Ectodermal cell (in vitro differentiated cells): ENCODE data around the gene SMYD1.

Experiments used
- H3K27ac ChIP-seq: 2 replicates; pipeline ENCODE4 v1.7.0; 2013; ENCODE audit warnings: mild to moderate bottlenecking, low read depth, low read length; ENCODE audit not compliant: insufficient read depth, poor library complexity, severe bottlenecking
- H3K27me3 ChIP-seq: 2 replicates; pipeline ENCODE4 v1.7.0; 2013; ENCODE audit warnings: mild to moderate bottlenecking, low read length; ENCODE audit not compliant: insufficient read depth, control insufficient read depth, poor library complexity, severe bottlenecking
- H3K36me3 ChIP-seq: one replicate; pipeline ENCODE4 v1.7.0; 2013; ENCODE audit warnings: low read length; ENCODE audit not compliant: control insufficient read depth, insufficient read depth
- H3K4me1 ChIP-seq: one replicate; pipeline ENCODE4 v1.7.0; 2013; ENCODE audit warnings: low read length; ENCODE audit not compliant: control insufficient read depth, insufficient read depth
- H3K4me3 ChIP-seq: 2 replicates; pipeline ENCODE4 v1.7.0; 2013; ENCODE audit warnings: low read depth, low read length, control low read depth; ENCODE audit not compliant: insufficient read depth
- H3K9me3 ChIP-seq: 2 replicates; pipeline ENCODE4 v1.7.0; 2013; ENCODE audit warnings: mild to moderate bottlenecking, low read length, moderate library complexity; ENCODE audit not compliant: control insufficient read depth
- WGBS, 2 experiments: methylation state at CpG; one replicate each; pipeline ENCODE4 v1.1.7; 2013; ENCODE audit warnings: missing lambda C conversion rate in 2 of 2; 5-methylcytosine and 5-hydroxymethylcytosine counted together

SMYD1 gene

GRCh38 chr2:88055371-88056128 is 12.1 kb upstream of the SMYD1 start, which contains the start of gene KRCC1:
Gene KRCC1 (minus strand): TSS chr2:88055783. CDS start chr2:88028563, 27,220 bp downstream.
- Histone ChIP-seq H3K4me3 (peak within 1 kb of the TSS; percentile 91), H3K36me3 (no peaks in the 10 kb centered on the region), H3K9me3 (no peaks in the 10 kb centered on the region), H3K4me1 (peaks cover 10% of the 10 kb centered on the region), H3K27me3 (no peaks in the 10 kb centered on the region), H3K27ac (peak within 1 kb of the TSS; percentile 70)
- WGBS, 2 experiments, result 0 to 1% methylated on average over 75 to 77 of the region's 77 CpGs

GRCh38 chr2:88057437-88057844 is 10.2 kb upstream of the SMYD1 start:
- Histone ChIP-seq H3K27ac (no peak overlapping the region), H3K9me3 (no peaks in the 10 kb centered on the region), H3K27me3 (no peaks in the 10 kb centered on the region), H3K36me3 (no peaks in the 10 kb centered on the region), H3K4me1 (peaks cover 10% of the 10 kb centered on the region), H3K4me3 (no peak overlapping the region)
- WGBS, 2 experiments, result 77 to 78% methylated on average over 4 of the region's 4 CpGs

GRCh38 chr2:88058191-88058590 is 9.4 kb upstream of the SMYD1 start:
- WGBS, 2 experiments, result 91 to 93% methylated on average over 5 of the region's 5 CpGs
- no peaks in the 10 kb centered on the region for H3K36me3 ChIP-seq

GRCh38 chr2:88059979-88060906 is 7.4 kb upstream of the SMYD1 start:
- Histone ChIP-seq H3K4me1 (no peaks in the 10 kb centered on the region), H3K27me3 (no peaks in the 10 kb centered on the region), H3K36me3 (no peaks in the 10 kb centered on the region), H3K4me3 (no peak overlapping the region), H3K9me3 (no peaks in the 10 kb centered on the region), H3K27ac (no peak overlapping the region)
- WGBS, 2 experiments, result 65 to 66% methylated on average over 5 of the region's 5 CpGs

More at GRCh38 chr2:88058191-88058590, 9.4 kb upstream of the SMYD1 start:
- Histone ChIP-seq H3K4me1 (peaks cover 8% of the 10 kb centered on the region), H3K27me3 (no peaks in the 10 kb centered on the region), H3K27ac (no peak overlapping the region), H3K9me3 (no peaks in the 10 kb centered on the region), H3K4me3 (no peak overlapping the region)

GRCh38 chr2:88060907-88061275 is 6.7 kb upstream of the SMYD1 start:
- Histone ChIP-seq H3K36me3 (no peaks in the 10 kb centered on the region), H3K27me3 (no peaks in the 10 kb centered on the region), H3K9me3 (no peaks in the 10 kb centered on the region), H3K27ac (no peak overlapping the region), H3K4me3 (no peak overlapping the region), H3K4me1 (no peaks in the 10 kb centered on the region)
- 60 to 67% methylated on average over 2 of the region's 2 CpGs for WGBS, 2 experiments

GRCh38 chr2:88061295-88061694 is 6.3 kb upstream of the SMYD1 start:
- Histone ChIP-seq H3K36me3 (no peaks in the 10 kb centered on the region), H3K9me3 (no peaks in the 10 kb centered on the region), H3K4me3 (no peak overlapping the region), H3K27ac (no peak overlapping the region), H3K27me3 (no peaks in the 10 kb centered on the region), H3K4me1 (no peaks in the 10 kb centered on the region)
- WGBS, 2 experiments, result 94% methylated on average over 3 of the region's 3 CpGs

GRCh38 chr2:88066543-88066942 is 1.1 kb upstream of the SMYD1 start:
- Histone ChIP-seq H3K9me3 (no peaks in the 10 kb centered on the region), H3K27me3 (no peaks in the 10 kb centered on the region), H3K27ac (no peak overlapping the region), H3K4me1 (peaks cover 8% of the 10 kb centered on the region), H3K4me3 (no peak overlapping the region), H3K36me3 (no peaks in the 10 kb centered on the region)
- 74 to 82% methylated on average over 3 of the region's 4 CpGs for WGBS, 2 experiments

- Histone ChIP-seq H3K4me1 (peaks cover 8% of the 10 kb centered on the region), H3K27me3 (no peaks in the 10 kb centered on the region), H3K9me3 (no peaks in the 10 kb centered on the region), H3K4me3 (no peak overlapping the region), H3K27ac (no peak overlapping the region), H3K36me3 (no peaks in the 10 kb centered on the region)
- WGBS, 2 experiments, result 90 to 91% methylated on average over 5 of the region's 5 CpGs
These were observed 436 bp upstream of the SMYD1 start for GRCh38 chr2:88067189-88067588.

- Histone ChIP-seq H3K36me3 (no peaks in the 10 kb centered on the region), H3K4me3 (no peak overlapping the region), H3K27me3 (no peaks in the 10 kb centered on the region), H3K27ac (no peak overlapping the region), H3K4me1 (peaks cover 8% of the 10 kb centered on the region), H3K9me3 (no peaks in the 10 kb centered on the region)
- 83 to 100% methylated on average over 1 of the region's 2 CpGs for WGBS, 2 experiments
These were observed 419 bp downstream of the SMYD1 start for GRCh38 chr2:88068044-88068443.

- Histone ChIP-seq H3K9me3 (no peaks in the 10 kb centered on the region), H3K27me3 (no peaks in the 10 kb centered on the region), H3K36me3 (no peaks in the 10 kb centered on the region), H3K4me1 (peaks cover 8% of the 10 kb centered on the region), H3K4me3 (no peak overlapping the region), H3K27ac (no peak overlapping the region)
These were observed 1.5 kb downstream of the SMYD1 start for GRCh38 chr2:88069117-88069516.
